Activated CD4-positive, alpha-beta T cell treated with anti-CD3 and anti-CD28 coated beads, Interleukin-2, amount 50 U/mL, for 16 hours (primary cell): ENCODE data around the gene FMC1.

Experiments
- DNase-seq: peaks from one replicate; pipeline ENCODE4 v3.0.0-alpha.2; 2020

FMC1 gene

GRCh38 chr7:139389091-139389490, 48.0 kb downstream of the FMC1 start:
- no peak for DNase-seq

- no peak for DNase-seq
These were observed 48.6 kb downstream of the FMC1 start for GRCh38 chr7:139389774-139390173.

GRCh38 chr7:139393621-139394211, 52.6 kb downstream of the FMC1 start:
- DNase-seq: peak; percentile 10

- peak; percentile 28 for DNase-seq
These were observed 53.4 kb downstream of the FMC1 start for GRCh38 chr7:139394540-139394939.
